Activated naive CD4-positive, alpha-beta T cell treated with Interleukin-2 at 50 U/mL for 16 hours (primary cell): Measurements from ENCODE around the gene AJAP1.

ENCODE experiments used
- DNase-seq: peaks from one replicate; pipeline ENCODE4 v3.0.0-alpha.2; 2020

Gene AJAP1

DNA sequence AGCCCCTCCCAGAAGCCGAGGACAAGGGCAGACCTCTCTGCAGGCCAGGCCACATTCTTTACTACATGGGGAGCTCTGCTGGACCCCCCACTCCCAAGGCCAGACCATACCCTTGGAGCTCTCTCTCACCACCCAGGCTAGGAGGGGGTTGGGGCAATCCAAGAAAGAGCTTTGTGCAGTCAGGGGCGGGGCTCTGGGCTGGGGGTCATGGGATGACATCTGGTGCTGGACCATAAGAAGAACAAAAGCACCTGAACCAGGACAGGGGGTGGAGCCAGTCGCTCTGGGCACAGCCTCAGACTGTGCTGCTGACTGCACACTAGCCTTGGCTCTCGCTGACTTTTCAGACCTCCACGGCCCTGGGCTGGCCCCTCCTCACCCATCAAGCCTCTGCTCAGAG lies 23.1 kb upstream of the AJAP1 start:
- DNase-seq: no peak

DNA sequence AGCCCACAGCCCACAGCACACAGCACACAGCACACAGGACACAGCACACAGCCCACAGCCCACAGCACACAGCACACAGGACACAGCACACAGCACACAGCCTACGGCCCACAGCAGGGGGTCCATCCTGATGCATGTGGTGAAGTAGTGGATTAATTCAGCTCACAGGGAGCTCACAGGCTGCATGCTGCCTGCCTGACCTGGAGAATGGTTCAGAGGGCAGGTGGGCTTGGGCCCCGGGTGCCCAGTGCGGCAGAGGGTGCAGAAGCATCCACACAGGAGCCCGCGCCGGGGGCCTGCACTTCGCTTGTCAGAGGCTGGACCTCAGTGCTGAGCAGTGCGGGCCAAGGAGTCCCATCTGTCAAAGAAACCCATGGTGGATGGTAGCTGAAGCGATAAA lies 21.1 kb upstream of the AJAP1 start:
- DNase-seq: no peak

DNA sequence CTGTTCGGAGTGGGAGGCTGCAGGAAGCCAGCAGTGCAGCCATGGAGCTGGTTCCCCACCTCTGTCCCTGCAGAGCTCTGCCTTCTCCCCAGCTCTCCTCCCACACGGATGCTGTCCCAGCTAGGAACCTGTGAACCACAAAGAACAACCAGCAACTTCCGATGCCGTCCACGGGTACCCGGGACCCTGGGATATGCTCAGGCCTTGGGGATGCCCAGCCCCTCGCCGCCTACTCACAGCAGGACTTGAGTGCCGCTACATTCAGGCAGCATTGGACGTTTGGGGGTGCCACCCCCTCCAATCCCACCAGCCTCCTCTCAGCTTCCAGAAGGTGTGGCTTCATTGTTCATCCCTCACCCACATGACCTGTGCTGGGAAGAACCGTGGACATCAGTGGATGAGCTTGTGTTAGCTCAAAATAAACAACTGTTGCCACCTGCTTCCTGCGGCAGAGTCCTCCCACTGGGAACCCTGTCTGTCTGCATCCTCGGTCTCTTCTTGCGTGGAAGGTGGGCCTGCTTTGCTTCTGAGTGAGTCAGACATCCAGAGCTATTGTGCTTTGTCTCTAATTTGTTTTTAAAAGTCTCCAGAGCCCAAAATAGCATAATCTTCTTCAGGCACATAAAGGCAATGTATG lies 20.1 kb upstream of the AJAP1 start:
- DNase-seq: no peak

DNA sequence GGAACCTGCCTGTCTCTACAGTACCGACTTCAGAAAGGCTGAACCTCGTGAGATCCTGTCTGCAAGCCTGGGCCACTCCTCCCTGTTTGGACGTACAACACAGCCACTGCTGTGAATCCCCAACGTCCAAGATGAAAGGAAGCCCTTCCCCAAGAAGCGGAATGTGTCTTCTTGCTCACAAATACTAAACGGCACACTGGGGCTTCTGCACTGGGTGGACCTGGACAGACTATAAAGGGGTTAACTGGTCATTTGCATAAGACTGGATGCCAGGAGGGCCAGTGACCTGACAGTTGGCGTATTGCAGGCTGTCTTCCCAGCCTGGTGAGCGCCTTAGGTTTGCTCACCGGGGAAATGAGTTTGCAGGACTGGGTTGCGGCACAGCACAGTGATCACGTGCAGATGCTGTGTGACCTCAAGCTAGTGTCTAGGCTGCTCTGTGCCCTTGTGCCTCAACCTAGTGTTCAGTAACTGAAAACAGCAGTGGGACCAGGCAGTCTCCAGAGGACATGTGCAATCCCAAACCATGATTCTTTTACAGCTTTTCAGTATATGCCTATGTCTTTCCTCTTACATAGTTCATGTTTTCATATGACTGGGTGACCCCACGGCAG lies 19.5 kb upstream of the AJAP1 start:
- no peak for DNase-seq

DNA sequence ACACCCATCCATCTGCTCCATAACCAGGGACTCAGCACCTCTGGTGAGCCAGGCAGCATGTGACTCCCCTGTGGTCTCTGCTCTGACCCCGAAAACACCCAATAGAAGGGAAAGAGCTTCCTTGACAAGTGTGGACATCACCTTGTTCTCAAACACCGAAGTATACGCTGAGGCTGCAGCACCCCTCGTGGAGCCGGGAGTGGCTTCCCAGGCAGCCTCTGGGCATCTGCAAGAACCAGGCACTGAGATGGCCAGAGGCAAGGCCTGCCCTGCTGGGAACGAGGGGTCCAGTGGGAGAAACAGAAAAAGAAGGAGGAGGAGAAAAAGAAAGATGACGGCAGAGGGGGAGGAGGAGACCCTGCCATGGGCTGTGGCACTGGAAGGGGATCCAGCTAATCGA lies 18.2 kb upstream of the AJAP1 start:
- DNase-seq: no peak

DNA sequence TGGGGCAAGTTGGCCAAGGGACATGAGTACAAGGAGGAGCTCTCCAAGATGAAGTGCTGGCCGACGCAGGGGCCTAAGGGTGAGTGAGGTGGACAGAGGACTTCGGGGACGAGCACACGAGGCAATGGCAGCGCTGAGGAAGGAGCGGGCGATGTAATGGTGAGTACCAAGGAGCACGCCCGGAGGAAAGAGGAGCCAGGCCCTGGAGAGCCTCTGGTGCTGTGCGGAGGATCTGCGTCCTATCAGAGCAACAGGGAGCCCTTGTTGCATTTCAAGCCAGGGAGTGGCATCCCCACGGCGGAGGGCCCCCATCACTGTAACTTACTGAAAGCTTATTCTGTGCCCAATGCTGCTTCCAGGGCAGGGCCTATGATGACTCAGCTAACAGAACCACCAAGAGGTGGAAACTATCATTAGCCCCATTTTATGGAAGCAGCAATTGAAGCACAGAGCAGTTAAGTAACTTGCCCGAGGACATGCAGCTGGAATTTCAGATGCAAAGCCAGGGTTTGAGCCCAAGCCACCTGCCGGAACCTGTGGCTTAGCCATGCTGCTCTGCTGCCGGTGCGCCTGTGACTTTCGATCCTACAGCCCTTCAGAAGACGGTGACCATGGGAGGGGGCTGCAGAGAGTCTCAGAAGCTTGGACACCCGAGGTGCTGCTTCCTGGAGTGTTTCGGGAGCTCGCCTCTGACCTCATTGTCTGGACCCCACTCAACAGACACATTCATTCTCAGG lies 17.6 kb upstream of the AJAP1 start:
- no peak for DNase-seq

DNA sequence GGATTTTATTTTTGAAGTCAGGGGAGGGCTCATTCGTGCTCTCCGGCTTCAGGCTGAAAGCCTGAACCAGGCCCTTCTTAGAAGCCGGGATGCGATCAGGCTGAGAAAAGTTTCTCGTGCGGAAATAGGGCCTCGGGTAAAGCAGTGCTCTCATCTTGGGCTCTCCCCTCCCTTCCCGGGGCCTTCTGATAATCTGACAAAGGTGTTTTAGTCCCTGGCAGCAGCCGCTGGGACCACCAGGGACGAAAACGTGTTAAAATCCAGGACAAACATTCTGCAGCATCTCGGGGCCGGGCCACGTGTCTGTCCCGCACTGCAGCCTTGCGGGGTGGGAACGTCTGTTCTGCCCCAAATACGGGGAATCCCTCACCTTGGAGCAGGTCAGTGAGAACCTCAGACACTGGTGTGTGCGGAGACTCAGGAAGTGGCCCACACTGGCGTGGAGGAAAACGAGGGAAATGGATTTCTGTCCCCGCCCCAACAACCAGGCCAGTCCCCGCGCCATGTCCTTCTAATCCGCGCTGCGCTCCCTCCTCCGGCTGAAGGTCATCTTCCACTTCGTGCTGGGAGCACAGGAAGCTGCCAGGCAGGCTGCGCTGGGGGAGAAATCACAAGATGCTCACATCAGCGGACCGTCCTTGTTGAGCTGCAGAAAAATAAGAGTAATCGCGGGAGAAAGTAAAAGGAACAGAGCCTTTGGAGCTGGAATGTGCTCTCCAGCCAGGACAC lies 16.6 kb upstream of the AJAP1 start:
- no peak for DNase-seq

DNA sequence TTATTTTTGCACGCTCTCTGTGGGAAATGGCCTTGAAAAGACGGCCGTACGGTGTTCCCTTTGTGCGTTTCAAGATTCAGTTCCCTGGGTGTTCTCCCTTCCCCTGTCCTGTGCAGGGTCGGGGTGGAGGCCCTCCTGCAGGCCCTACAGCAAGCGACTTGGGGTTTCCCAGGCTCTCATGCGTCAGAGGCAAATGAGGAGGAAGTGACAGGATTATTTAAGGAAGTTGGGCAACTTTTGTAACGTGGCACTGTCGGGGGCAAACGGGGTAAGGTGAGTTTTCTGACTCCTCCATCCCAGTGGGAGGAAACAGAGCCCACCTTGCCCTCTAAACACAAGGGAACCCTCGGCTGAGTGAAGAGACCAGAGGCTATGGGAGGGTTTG lies 16.1 kb upstream of the AJAP1 start:
- no peak for DNase-seq

DNA sequence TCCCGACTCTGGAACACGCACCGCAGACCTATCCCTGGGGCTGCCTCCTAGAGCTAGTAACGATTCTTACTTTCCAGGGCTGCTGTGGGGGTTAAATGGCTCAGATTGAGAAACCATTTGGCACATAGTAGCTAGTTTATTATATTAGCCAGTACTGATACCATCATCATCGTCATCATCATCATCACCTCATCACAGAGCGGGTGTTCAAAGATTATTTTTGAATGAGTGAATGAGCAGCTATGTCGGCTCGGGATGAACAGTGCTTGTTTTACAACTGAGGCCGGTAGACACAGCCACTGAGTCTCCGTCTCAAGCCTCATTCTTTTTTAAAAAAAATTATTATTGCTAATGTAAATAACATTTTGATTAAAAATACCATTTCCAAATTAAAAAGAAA lies 13.5 kb upstream of the AJAP1 start:
- DNase-seq: no peak

DNA sequence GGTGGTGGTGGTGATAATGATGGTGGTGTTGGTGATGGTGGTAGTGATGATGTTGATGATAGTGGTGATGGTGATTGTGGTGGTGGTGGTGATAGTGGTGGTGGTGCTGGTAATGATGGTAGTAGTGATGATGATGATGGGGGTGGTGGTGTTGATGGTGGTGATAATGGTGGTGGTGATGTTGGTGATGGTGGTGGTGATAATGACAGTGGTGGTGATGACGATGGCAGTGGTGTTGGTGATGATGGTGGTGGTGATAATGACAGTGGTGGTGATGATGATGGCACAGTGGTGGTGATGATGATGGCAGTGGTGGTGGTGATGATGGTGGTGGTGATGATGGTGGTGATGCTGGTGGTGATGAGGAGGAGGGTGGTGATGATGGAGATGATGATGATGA lies 7.0 kb upstream of the AJAP1 start:
- no peak for DNase-seq

DNA sequence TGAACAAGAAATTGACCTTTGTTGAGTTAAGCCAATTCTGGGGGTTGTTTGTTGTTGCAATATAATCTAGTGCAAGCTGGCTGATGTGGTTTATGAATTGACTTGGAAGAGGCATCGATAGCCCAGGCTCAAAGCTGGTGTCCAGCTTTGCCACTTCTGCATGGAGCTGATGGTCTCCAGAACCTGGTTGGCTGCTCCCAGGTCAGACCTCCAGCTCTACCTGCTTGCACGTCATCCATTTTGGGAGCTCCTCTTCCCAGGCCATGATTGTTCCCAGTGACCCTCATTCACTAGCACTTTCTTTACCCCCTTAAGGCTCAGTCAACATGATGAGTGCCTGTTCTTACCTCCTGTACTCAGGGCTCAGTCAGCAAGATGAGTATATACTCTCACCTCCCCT lies 5.8 kb upstream of the AJAP1 start:
- no peak for DNase-seq

DNA sequence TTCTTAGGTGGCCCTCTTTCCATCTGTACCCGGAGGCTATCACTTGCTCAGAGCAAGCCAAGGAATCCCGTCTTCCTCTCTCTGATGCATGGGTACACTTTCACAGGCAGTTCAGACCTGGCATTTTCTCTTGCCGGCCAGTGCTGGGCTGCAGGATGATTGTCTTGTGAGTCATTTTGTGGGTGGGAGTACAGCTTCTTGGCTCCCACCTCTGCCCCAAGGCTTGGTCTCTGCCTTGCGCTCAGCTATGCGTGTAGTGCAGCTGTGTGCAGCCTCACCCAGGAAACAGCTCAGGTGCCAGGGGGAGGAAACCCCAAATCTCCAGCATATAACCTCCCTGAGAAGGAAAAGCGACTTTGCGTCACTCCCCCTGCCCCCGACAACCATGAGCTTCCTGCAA lies 3.9 kb upstream of the AJAP1 start:
- DNase-seq: no peak

DNA sequence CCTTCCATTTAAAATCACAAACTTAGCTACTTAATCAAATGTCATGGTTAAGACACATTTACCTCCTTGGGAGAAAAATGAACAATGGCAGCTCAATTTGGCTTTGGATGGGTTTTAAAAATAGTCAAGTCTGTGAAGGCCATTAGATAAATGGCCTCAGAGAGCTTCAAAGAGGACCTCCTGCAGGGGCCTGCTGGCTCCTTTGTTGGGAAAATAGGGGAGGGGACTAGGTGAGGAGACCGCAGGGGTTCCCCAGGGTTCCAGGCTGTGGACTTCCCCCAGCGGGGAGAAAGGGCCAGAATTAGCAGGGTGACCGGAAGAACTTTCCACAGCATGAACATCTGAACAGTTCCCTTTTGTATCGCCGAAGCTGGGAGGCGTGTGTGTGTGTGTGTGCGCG lies 3.4 kb upstream of the AJAP1 start:
- no peak for DNase-seq

DNA sequence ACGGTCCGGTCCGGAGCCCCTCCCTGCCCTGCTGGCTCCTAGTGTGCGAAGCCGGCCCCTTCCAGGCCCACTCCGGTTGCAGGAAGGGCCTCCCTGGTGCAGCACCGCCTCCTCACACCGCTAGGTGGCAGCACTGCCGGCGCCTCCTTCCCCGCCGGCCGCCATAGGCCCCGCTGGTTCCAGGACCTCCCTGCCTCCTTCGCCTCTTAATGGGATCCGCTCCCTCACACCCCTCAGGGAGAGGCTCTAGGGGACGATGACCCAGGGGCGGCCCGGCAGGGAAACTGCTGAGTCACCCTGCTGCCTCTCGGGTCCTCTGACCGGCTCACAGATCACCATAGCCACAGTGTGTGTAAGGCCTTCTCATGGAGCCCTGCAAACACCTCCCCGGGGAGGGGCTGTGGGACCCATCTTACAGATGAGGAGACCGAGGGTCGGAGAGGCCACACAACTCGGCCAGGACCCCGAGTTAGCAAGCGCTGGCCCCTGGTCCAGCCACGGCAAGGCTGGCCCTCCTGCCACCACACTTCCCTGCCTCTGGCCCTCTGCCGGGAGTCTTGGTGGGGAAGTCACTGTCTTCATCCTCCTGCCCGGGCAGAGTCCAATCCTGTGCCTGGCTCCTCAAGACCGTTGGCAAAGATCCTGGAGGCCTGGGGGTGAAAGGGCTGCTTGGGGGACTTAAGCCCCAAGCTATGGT lies 1.6 kb upstream of the AJAP1 start:
- DNase-seq: peak; percentile 59

DNA sequence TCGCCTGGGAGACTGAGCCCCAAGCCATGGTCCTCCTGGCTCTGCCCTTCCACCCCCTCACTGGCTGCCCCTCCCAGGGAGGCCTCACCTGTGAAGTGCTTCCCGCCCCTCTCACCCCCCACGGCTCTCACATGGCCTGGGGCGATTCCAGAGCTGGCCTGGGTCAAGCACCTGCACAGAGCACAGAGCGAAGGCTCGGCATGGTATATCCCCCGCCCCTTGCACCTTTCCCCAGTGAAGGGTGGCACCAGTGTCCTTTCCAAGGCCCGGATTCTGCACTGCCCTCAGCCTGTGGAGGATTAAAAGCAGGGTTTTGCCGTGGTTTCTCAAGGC lies 1.1 kb upstream of the AJAP1 start:
- DNase-seq: no peak

DNA sequence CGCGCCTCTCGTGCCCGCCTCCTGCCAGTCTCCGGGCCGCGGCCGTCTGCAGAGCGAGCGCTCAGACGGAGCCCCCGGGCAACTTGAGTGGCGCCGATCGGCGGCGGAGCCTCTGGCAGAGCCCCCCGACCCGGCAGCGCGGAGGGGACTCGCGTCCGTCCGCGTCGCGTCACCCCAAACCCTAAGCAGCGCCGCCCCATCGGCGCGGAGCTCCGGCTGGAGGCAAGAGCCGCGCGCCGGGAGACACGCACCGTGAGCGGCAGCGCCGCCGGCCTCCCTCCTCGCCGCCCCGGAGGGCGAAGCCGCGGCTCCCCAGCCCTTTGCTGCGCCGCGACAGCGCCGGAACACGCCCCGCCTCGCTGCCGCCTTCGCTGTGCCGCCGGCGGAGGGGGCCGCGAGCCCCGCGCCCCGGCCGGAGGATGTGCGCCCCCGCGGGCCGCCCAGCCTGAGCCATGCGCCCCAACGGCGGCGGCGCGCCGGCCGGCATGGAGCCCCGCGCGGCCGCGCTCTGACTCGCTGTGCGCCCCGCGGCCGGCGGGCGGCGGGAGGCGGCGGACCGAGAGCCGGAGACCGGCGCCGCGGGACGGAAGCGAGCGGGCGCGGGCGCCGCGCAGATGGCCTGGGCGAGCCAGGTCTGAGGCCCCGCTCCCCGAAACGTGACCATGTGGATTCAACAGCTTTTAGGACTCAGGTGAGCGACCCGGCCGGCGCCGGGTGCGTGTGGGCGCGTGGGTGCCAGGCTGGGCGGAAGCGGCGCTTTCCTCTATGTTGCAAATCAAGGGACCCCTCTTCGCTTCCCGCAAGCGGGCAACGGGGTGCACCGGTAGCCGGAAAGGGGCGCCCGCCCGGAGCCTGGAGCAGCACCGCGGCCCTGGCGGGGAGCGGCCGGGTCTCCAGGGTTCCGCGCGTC lies 610 bp downstream of the AJAP1 start:
- no peak for DNase-seq

DNA sequence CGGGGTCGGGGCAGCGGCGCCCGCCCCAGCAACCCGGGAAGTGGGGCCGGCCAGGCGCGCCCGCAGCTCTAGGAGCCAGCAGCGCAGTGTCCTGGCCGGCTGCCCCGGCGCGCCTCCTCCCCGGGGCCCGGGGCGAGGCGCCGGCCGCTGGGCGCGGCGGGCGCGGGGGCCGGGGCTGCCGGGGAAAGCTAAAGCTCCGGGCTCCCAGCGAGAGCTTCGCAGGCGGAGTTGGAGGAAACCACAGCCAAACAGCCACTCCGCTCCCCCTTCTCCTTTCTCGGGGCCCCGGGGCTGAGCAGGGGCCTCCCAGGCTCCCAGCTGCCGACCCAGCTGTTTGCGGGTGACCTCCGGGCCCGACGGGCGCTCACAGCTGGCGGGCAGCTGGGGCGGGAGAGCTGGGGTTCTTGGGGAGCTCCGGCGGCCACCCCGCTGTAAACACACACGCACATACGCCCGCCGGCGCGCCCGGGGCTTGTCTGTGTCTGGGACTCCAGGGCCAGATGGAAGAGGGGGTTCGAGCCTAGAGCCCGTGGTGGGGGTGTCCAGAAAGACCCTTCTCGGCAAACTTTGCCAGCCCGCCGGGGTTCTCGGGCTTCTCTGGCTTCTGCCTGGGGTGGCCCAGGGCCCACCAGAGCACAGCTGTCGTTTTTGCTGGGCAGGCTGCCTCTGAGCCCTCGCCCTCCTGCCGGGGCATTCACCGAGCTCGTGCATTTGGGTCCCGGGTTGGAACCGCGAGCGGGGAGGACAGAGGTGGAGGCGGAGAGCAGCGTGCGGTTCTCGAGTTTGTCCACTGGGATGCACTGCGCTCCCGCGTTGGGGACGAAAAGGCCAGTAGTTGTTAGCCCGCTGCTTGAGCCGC lies 1.5 kb downstream of the AJAP1 start:
- DNase-seq: no peak

DNA sequence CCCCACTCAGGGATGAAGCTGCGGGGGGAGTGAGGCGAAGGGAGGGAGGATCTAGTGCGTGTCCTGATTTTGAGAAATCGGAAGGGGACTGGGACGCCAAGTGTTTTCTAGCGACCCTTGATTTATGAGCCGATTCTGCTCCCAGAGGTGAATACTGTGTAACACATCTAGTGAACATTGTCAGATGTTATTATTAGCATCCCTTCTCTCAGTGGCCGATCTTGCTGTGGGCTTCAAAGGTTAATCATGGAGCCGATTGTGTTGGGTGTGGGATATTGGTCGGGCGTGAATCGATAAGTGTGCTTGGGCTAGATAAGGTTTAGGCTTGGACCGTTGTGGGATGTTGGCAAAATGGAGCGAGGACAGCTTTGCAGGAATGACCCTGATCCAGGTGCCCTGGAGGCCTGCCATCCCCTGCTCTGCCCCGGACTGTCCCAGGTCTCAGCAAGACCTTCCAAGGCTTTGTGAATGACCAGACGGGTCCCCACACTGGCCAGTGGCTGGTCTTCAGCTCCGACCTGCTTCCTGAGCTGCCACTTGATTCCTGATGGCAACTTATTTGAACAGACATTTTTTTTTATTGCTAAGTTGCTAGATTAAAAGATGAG lies 2.2 kb downstream of the AJAP1 start:
- DNase-seq: no peak

DNA sequence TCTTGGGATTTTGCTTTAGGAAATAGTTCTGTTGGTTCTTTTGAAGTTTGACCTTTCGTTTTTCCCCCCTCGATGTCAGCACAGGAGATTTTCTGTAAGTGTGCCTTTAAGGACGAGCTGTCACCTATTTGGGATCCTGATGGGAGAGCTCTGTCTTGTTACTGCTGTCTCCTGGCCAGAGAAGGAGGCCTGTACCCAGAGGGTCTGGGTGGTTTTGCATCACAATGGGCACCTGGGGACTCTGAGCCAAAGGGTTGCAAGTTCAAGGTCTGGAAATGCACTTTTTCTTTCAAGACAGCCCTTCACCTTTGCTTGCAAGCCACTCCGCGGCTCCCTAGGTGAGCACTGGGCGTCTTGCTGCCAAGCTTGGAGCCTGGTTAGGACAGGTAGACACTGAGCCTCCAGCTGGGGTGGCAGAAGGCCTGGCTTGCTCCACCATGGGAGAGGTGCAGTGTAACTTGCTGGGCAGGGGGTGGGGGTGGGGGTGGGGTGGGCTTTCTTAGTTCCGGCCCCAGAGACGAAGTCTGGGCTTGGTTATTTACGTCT lies 2.9 kb downstream of the AJAP1 start:
- DNase-seq: no peak

DNA sequence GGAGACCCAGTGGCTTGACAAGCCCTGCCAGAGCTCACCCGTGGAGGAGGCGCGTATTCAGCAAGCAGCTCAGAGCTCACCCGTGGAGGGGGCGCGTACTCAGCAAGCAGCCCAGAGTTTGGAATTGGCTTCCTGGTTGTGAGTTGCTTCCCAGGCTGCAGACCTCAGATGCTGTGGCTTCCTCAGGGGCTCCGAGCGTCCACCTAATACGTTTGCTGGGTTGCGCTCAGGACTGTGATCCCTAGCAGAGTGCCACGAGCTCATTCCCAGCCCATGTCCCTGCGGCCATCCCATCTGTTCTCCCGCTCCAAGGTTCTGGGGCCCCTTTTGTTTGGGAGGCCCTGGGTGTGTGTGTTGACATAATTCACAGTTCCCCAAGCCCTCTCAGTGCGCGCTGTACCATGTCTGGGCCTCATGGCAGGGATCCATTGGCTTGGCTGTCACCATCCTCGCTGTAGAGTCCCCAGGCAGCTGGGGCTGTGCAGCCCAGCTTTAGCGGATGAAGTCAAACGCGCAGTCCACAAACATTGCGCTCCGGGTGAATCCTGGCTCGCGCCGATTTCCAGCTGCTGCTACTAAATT lies 3.6 kb downstream of the AJAP1 start:
- no peak for DNase-seq
